H54 (cell line): ENCODE measurements around the gene NLGN2.
A peak's percentile ranks its signal among the peaks of the same experiment; 100 is the strongest.

Source experiments
- DNase-seq: peaks from one replicate; pipeline ENCODE4 v3.0.0; 2011; ENCODE audit warnings: low spot score, mixed read lengths; ENCODE audit not compliant: insufficient read length
- FAIRE-seq: peaks from 3 replicates; lab custom pipeline; 2011; peaks lifted over from hg19 to GRCh38; lab: Jason Lieb, UNC
- POLR2A ChIP-seq: IDR thresholded peaks from 2 replicates; pipeline ENCODE4 v1.6.1; 2011; ENCODE audit warnings: low read depth, mild to moderate bottlenecking, low read length

Gene NLGN2

DNA sequence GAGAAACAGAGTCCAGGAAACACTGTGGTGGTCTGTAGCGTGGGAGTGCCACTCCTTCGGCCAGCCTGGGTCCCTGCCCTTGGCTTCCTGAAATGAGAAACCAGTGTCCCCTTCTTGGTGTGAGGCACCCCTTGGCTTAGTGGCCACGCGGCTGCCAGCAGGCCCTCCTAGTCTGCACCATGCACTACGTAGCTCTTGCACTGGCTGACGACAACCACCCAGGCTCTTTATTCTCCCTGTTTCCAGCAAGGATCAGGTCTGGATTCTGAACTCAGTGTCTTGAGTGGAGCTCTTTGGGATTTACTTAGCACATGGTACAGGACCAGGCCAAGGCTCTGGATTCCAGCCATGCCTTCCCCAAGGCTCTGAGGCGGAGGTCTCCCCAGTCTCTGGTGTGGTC, 19.9 kb downstream of the NLGN2 start:
- TF ChIP-seq POLR2A: no peak

GRCh38 chr17:7428557-7428956, 20.9 kb downstream of the NLGN2 start, which contains the start of gene SPEM3:
Gene SPEM3, plus strand, starts transcription at chr17:7428857. Its CDS starts 46 bp downstream, at chr17:7428903.
- DNase-seq: no peak
- no peak for FAIRE-seq
- no peak for TF ChIP-seq POLR2A

More for the DNA sequence above, 19.9 kb downstream of the NLGN2 start:
- DNase-seq (no peak), FAIRE-seq (no peak)

DNA sequence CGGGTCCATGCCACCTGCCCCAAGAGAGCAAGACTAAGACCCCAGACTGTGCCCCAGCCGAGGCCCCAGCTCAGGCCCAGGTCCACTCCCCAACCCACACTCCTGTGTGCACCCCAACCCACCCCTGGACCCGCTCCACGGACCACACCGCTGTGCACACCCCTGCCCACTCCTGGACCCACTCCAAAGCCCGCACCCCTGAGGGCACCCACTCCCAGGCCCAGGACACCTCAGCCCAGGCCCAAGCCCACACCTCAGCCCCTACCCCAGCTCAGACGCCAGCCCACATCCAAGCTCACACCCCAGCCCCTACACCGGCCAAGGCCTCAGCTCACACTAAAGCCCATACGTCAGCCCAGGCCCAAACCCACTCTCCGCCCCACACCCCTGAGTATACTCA, 22.1 kb downstream of the NLGN2 start:
- TF ChIP-seq POLR2A: no peak
- no peak for DNase-seq
- FAIRE-seq: no peak

GRCh38 chr17:7431231-7431630, 23.6 kb downstream of the NLGN2 start:
- DNase-seq (no peak), FAIRE-seq (no peak)

GRCh38 chr17:7432296-7432695, 24.7 kb downstream of the NLGN2 start:
- DNase-seq (no peak), FAIRE-seq (no peak)
- TF ChIP-seq POLR2A: no peak

More at GRCh38 chr17:7431231-7431630, 23.6 kb downstream of the NLGN2 start:
- no peak for TF ChIP-seq POLR2A

GRCh38 chr17:7435676-7436555, 28.3 kb downstream of the NLGN2 start:
- DNase-seq: no peak
- no peak for FAIRE-seq
- no peak for TF ChIP-seq POLR2A

- FAIRE-seq (no peak), DNase-seq (peak; percentile 75)
- TF ChIP-seq POLR2A: no peak
Observed at GRCh38 chr17:7436556-7437368, 29.1 kb downstream of the NLGN2 start.

GRCh38 chr17:7437369-7437863, 29.8 kb downstream of the NLGN2 start:
- no peak for DNase-seq
- TF ChIP-seq POLR2A: no peak
- no peak for FAIRE-seq

GRCh38 chr17:7437950-7438614, 30.4 kb downstream of the NLGN2 start:
- DNase-seq (no peak), FAIRE-seq (no peak)
- no peak for TF ChIP-seq POLR2A

DNA sequence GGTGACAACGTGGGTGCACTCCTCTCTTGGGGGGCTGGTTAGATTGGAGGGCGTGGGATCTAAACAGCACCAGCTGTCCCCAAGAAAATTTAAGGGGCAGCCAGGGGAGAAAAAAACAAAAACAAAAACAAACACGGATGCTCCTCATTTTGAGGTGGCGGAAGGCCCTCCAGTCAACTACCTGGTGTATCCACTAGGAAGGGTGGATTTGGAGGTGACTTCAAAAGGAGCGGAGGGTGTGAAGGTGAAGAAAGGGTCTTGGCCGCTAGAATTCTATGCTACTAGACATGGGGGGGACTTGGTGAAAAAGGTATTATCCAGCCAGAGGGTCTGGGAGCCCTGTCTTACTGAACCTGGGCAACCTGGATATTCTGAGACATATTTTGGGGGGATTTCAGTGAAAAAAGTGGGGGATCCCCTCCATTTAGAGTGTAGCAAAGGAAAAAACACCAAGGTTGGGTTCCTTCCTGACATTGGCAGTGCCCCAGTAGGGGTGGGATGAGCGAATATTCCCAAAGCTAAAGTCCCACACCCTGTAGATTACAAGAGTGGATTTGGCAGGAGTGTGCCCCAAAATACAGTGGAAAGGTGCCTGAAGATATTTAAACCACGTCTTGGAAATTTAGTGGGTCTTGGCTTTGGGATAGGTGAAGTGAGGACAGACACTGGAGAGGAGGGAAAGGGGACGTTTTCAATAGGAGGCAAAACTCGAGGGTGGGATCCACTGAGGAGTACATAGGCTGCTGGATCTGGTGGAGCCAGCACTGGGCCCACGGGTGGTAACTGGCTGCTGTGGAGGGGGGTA, 31.2 kb downstream of the NLGN2 start:
- no peak for TF ChIP-seq POLR2A
- DNase-seq (no peak), FAIRE-seq (no peak)

DNA sequence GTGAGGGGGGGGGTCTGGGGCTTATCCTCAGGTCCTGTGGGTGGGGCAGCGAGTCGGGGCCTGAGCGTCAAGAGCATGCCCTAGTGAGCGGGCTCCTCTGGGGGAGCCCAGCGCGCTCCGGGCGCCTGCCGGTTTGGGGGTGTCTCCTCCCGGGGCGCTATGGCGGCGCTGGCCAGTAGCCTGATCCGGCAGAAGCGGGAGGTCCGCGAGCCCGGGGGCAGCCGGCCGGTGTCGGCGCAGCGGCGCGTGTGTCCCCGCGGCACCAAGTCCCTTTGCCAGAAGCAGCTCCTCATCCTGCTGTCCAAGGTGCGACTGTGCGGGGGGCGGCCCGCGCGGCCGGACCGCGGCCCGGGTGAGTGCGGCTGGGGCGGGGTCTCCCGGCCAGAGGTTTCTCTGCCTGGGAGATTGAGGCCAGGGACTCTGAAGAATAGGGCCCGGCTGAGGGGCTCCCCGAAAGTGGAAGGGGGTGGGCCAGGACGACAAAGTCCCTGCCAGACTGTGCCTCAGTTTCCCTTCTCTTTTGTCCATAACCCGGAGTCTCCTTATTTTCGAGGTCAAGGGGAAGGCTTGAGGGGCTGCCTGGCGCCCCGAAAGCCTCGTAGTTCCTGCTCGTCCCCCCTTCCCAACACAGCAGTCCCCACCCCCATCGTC, 31.9 kb downstream of the NLGN2 start, which contains the start of gene FGF11:
FGF11 (plus strand) TSS at position 51 of the 651 bp plus-strand sequence; CDS start at position 160, 109 bp downstream.
- TF ChIP-seq POLR2A: no peak
- DNase-seq (no peak), FAIRE-seq (no peak)
